Measurements from ENCODE around the gene SCP2.

Gene SCP2

GRCh38 chr1:53075761-53076163 is 148.7 kb downstream of the SCP2 start:
- Histone ChIP-seq H2AFZ (ENCODE audit: low read depth, low read length) (no peak overlapping the region), H3K9ac (ENCODE audit: low read depth, low read length) (no peak overlapping the region)
- TF ChIP-seq EZH2 (IDR thresholded peaks at IDR 0.05; ENCODE audit: borderline replicate concordance, low read depth, low read length, severe bottlenecking), result no peak
- no peak for TF ChIP-seq CTCF (IDR thresholded peaks at IDR 0.05; ENCODE audit: borderline replicate concordance, extremely low read depth, low read length, poor library complexity, severe bottlenecking)

GRCh38 chr1:53076165-53076564 is 149.1 kb downstream of the SCP2 start:
- H3K79me2 ChIP-seq (ENCODE audit: insufficient read depth, low read length), result no peaks in the 10 kb centered on the region
- no peak for TF ChIP-seq CTCF (IDR thresholded peaks at IDR 0.05; ENCODE audit: borderline replicate concordance, extremely low read depth, low read length, poor library complexity, severe bottlenecking)
- no peak for TF ChIP-seq EZH2 (IDR thresholded peaks at IDR 0.05; ENCODE audit: borderline replicate concordance, low read depth, low read length, severe bottlenecking)
- H4K20me1 ChIP-seq (ENCODE audit: insufficient read depth, low read length), result no peaks in the 10 kb centered on the region; the same call in 1 of the 2 replicates
- H3K27me3 ChIP-seq (ENCODE audit: insufficient read depth, low read length, poor library complexity), result no peaks in the 10 kb centered on the region
- H3K4me3 ChIP-seq (ENCODE audit: low read depth in 1 of 2, low read length in 2 of 2), result no peak overlapping the region
- ATAC-seq (ENCODE audit: insufficient read depth, low read depth) (no peak), DNase-seq (no peak)
- no peak overlapping the region for H3K9ac ChIP-seq (ENCODE audit: low read depth, low read length)
- no peaks in the 10 kb centered on the region for H3K9me3 ChIP-seq (ENCODE audit: insufficient read depth, low read length, severe bottlenecking)
- no peaks in the 10 kb centered on the region for H3K4me1 ChIP-seq (ENCODE audit: insufficient read depth, low read length)
- no peak overlapping the region for H3K4me2 ChIP-seq (ENCODE audit: insufficient read depth, low read length)
- H2AFZ ChIP-seq (ENCODE audit: low read depth, low read length), result no peak overlapping the region
- H3K27ac ChIP-seq (ENCODE audit: low read length), result no peak overlapping the region
- no peaks in the 10 kb centered on the region for H3K36me3 ChIP-seq (ENCODE audit: insufficient read depth, low read length)

More at GRCh38 chr1:53075761-53076163, 148.7 kb downstream of the SCP2 start:
- no peak for ATAC-seq (ENCODE audit: insufficient read depth, low read depth)
- no peak overlapping the region for H3K27ac ChIP-seq (ENCODE audit: low read length)
- H3K27me3 ChIP-seq (ENCODE audit: insufficient read depth, low read length, poor library complexity), result no peaks in the 10 kb centered on the region
- DNase-seq, result no peak
- no peak overlapping the region for H3K4me3 ChIP-seq (ENCODE audit: low read depth in 1 of 2, low read length in 2 of 2)
- H3K4me1 ChIP-seq (ENCODE audit: insufficient read depth, low read length), result no peaks in the 10 kb centered on the region
- H3K4me2 ChIP-seq (ENCODE audit: insufficient read depth, low read length), result no peak overlapping the region
- H3K79me2 ChIP-seq (ENCODE audit: insufficient read depth, low read length), result no peaks in the 10 kb centered on the region
- no peaks in the 10 kb centered on the region; the same call in 1 of the 2 replicates for H4K20me1 ChIP-seq (ENCODE audit: insufficient read depth, low read length)
- H3K36me3 ChIP-seq (ENCODE audit: insufficient read depth, low read length), result no peaks in the 10 kb centered on the region
- H3K9me3 ChIP-seq (ENCODE audit: insufficient read depth, low read length, severe bottlenecking), result no peaks in the 10 kb centered on the region

- no peak overlapping the region for H3K9ac ChIP-seq (ENCODE audit: low read depth, low read length)
- no peaks in the 10 kb centered on the region for H3K9me3 ChIP-seq (ENCODE audit: insufficient read depth, low read length, severe bottlenecking)
- H3K4me1 ChIP-seq (ENCODE audit: insufficient read depth, low read length), result no peaks in the 10 kb centered on the region
- ATAC-seq (ENCODE audit: insufficient read depth, low read depth) (no peak), DNase-seq (no peak)
- no peak overlapping the region for H3K4me2 ChIP-seq (ENCODE audit: insufficient read depth, low read length)
- no peaks in the 10 kb centered on the region for H3K36me3 ChIP-seq (ENCODE audit: insufficient read depth, low read length)
- H4K20me1 ChIP-seq (ENCODE audit: insufficient read depth, low read length), result no peaks in the 10 kb centered on the region; the same call in 1 of the 2 replicates
- TF ChIP-seq CTCF (IDR thresholded peaks at IDR 0.05; ENCODE audit: borderline replicate concordance, extremely low read depth, low read length, poor library complexity, severe bottlenecking) (no peak), EZH2 (IDR thresholded peaks at IDR 0.05; ENCODE audit: borderline replicate concordance, low read depth, low read length, severe bottlenecking) (no peak)
- no peak overlapping the region for H2AFZ ChIP-seq (ENCODE audit: low read depth, low read length)
- no peak overlapping the region for H3K27ac ChIP-seq (ENCODE audit: low read length)
- H3K4me3 ChIP-seq (ENCODE audit: low read depth in 1 of 2, low read length in 2 of 2), result no peak overlapping the region
- no peaks in the 10 kb centered on the region for H3K79me2 ChIP-seq (ENCODE audit: insufficient read depth, low read length)
- H3K27me3 ChIP-seq (ENCODE audit: insufficient read depth, low read length, poor library complexity), result no peaks in the 10 kb centered on the region
These were observed 149.9 kb downstream of the SCP2 start for GRCh38 chr1:53076721-53077598.

Measured in DND-41 (cell line).